Occipital lobe (tissue), 2 donors: Measurements from ENCODE around the gene PDLIM4. TPM values are rescaled to one million over a fixed set of nuclear protein-coding genes. Genes with fewer than 3 reads are reported as not detected.

Source experiments
- DNase-seq: peaks from one replicate; lab custom pipeline; 2025; lab: John Stamatoyannopoulos, UW
- total RNA-seq: library from RNA; depleted of rRNA; stranded (reverse); fragments of >200 nt; gene quantifications from one replicate; pipeline ENCODE4 v1.2.3, GENCODE V29; 2014

Gene PDLIM4
- total RNA-seq, 1 donor from 2014 or later, result 3.1 TPM

DNA sequence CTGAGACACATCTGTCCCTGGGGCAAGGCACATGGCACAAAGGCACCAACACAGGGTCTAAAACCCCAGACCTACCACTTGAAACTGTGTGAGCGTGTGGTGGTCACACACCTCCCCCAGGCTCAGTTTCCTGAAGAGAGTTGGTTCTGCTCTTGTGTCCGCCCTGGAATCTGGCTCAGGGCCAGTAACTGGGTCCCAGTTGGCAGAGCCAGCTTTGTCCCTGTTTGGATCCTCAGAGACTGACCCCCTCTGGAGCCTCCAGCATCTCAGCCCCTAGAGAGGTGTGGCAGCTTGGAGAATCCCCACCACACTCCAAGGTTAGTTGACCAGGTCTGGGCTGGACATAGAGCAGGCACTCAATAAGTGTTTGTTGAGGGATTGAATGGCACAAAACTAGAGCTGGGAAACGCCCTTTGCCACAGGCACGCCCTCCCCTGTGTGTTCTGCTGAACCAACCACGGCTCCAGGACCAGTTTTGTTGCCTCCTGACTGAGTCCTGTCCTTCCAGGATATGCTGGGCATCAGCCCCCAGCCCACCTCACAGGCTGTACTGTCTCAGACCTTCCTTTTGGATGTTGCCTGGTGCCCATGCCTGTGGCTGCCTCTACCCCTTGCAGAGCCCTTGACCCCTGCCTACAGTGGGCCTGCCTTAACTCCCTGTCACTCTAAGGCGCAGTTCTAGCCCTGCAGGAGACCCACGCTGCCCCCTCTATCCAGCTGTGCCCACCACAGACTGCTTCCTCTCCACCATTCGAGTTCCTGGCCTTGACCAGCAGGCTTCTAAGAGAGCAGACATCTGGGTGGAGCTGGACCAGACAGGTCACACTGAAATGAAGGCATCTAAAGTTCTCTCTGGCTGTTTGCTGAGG lies 3.8 kb upstream of the PDLIM4 start:
- DNase-seq, result no peak

DNA sequence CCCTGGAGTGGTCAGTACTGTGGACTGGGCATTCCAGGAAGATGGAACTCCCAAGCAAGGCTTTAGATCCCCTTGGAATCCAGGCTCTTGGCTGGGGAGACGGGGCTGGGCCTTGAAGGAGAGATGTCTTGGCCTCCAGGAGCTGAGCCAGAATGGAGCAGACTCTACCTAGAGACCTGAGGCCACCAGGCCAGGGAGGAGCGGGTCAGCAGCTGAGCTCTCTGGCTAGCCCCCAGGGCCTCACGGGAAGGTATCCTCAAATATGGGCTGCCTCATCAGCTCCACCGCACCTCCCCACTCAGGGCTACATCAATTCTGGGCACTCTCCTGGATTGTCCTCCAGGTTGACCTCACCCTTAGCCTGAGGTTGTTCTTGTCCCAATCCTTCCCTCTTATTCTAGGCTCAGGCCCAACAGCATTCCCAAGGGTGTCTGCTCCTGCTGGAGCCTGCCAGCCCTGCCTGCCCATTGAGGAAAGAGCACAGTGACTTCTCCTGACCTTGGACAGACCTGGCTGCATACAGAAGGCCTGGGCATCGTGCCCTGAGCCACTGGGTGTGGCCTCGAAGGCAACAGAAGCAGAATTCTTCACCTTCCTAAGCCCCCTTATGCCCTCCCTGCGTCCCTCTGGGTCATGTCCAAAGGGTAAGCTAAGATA lies 3.0 kb upstream of the PDLIM4 start:
- DNase-seq, result no peak

GRCh38 chr5:132256086-132256782 lies 1.3 kb upstream of the PDLIM4 start:
- no peak for DNase-seq

GRCh38 chr5:132256783-132257130 lies 739 bp upstream of the PDLIM4 start:
- DNase-seq, result no peak

GRCh38 chr5:132258102-132259068 lies 889 bp downstream of the PDLIM4 start:
- DNase-seq, result no peak

DNA sequence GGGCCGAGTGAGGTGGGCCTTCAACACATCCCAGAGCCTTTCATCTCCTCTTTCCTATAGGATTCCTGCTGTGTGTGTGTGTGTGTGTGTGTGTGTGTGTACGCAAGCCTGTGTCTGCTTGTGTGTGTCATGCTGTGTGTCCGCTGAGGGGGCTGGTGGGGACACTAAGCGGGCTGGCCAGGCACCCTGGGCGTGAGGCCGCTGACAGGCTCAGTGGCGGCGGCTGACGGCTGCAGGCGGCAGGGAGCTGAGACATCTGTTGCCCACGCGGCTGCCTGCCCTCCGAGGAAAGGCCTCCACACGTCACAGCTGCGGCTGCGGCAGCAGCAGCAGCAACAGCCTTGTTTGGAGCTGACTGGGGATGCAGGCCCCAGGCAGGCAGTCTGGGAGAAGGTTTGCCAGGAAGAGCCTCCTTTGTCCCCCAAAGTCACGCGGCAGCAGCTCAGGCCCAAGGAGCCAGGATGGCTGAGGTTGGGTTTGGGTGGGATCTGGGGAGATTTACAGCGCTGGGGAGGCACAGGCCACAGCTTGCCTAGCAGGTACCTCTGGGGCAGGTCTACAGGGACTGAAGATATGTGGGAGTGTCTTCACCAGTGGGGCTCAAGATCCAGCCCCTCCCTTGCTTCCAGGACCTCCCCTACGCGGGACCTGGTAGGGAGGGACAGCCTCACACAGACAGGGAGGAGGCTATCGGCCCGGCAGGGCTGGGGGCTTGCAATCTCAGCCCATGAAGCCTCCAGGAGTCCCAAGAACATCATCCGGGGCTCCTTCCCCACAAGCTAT lies 1.8 kb downstream of the PDLIM4 start:
- DNase-seq, result peak; percentile 52

DNA sequence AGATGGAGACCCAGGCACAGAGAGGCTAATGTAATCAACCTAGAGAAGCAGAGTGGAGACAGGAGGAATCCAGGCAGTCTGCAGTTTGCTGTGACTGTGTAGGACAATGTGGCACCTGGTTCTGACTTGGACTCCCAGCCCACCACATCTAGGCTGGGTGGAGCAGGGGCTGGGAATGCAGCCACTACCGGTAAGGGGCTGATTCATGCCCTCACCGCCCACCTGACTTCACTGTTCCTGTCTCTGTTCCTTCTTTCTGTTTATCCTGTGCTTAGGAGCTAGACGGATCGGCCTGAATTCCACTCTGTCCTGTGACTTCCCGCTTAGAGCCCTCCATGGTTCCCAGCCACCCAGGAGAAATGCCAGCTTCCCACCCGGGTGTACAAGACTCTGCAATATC lies 2.6 kb downstream of the PDLIM4 start:
- DNase-seq, result peak; percentile 32

GRCh38 chr5:132260714-132261551 lies 3.4 kb downstream of the PDLIM4 start:
- DNase-seq, result peak; percentile 57

DNA sequence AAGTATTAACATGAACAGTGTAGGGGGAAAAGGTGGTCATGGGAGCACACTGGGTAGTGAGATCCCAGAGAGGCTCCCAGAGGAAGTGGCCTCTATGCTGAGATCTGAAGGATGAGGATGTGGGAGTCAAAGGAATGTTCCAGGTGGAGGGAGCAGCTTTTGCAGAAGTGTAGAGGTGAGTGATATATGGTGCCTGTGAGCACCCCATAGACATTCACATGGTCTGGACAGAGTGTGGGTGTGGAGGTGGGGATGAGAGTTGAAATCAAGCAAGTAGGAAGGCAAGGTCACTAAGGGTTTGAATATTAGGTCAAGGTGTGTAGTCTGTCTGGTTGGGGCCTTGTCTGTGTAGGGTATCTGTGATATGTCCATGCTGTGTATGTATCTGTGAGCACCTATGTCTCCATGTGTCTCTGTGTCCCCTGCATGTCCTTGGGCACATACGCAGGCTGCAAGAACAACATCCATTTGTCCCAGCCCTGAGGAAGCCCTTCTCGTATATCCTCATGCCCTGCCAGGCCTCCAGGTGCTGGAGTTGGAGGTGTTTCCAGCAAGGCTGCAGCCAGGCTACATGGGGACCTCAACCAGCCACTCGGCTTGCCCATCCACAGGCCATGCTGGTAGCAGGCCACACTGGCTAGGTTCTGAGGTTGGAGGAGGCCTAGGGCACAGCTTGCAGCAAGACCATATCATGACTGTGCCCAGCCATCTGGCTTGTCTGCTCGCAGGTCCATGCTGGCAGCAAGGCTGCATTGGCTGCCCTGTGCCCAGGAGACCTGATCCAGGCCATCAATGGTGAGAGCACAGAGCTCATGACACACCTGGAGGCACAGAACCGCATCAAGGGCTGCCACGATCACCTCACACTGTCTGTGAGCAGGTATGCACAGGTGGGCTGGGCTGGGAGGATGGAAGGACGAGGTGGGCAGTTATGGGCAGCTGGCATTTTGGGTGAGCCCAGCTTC lies 4.7 kb downstream of the PDLIM4 start:
- DNase-seq, result no peak

DNA sequence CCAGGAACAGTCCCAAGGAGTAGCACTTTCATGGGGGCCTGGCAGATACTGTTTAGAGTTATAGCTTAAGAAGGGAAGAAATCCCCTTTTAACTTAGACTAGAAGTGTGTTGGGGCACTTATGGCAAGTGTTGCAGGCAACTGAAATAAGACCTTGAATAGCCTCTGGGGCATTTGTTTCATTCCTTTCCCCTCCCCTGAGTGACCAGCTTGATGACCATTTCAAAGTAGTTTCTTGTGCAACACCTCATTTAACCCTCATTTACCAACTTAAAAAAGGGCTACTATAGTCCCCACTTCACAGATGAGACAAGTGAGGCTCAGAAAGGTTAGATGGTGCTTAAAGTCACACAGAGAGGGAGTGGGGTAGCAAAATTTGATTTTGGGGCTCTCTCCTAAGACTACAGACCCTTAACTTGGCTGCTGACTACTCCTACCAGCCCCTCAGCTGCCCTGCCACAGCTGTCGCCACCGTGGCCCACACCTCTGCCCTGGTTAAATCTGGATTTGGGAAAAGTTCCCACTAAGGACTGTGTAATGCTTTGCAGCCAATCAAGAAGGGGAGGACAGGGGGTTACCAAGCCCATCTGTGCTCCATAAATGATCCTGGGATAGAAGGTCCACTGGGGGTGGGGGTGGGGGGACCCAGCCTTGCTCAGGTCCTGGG lies 5.5 kb downstream of the PDLIM4 start:
- no peak for DNase-seq

- no peak for DNase-seq
These were observed 6.2 kb downstream of the PDLIM4 start for GRCh38 chr5:132263548-132264261.

GRCh38 chr5:132264546-132265335 lies 7.2 kb downstream of the PDLIM4 start:
- no peak for DNase-seq

DNA sequence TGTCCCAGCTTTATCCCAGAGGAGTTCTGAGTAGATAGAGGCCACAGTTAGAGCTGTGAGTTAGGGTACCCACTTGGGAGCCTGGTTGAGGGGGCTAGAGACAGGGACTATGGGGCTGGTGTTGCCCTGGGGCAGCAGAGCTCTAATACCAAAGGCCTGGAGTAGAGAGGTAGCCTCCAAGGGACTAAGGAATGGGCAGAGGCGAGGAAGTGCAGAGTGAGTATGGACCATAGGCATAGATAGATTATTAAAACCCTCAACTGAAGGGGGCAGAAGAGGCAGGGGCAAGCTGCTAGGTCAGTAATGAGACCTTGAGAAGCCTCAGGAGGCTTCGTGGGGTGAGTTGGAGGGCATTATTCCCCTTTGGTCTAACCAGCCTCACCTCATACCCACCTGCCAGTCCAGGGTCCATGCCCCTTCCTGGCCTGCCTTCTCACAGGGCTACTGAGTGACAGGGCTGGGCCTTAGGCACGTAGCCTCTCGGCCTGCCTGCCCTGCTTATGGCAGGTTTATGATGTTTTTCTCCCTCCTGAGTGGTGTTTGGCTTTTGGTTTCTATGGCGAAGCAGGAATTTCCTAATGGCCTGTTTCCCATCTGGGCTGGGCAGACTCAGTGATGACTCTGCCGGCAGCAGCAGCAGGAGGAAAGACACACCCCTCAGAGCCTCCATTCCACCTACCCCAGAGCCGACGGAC lies 8.0 kb downstream of the PDLIM4 start:
- DNase-seq, result no peak

- no peak for DNase-seq
These were observed 8.7 kb downstream of the PDLIM4 start for GRCh38 chr5:132266031-132266835.

DNA sequence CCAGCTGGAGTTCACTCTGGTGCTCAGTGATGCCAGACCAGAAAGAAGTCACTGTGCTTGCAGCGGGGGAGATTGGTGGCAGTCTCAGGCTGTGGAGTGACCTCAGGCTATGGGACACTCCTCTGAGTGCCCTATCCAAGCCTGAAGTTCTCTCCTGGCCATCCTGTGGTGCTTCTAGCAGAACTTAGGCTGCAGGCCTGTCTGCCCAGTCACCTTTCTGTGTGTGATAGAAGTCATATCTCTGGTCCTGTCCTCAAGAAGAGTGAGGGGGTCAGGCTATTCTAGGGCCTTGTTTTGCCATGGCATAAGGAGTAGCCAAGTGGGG lies 9.3 kb downstream of the PDLIM4 start:
- no peak for DNase-seq
